Regular cardiac myocyte (primary cell): Measurements from ENCODE around the gene ZXDC. TPM values are rescaled to one million over a fixed set of nuclear protein-coding genes. Genes with fewer than 3 reads are reported as not detected.

ENCODE experiments used
- total RNA-seq: library from RNA; depleted of rRNA; stranded (reverse); fragments of >200 nt; gene quantifications from 2 replicates; pipeline ENCODE4 v1.2.3, GENCODE V29; 2014

Gene ZXDC, protein sequence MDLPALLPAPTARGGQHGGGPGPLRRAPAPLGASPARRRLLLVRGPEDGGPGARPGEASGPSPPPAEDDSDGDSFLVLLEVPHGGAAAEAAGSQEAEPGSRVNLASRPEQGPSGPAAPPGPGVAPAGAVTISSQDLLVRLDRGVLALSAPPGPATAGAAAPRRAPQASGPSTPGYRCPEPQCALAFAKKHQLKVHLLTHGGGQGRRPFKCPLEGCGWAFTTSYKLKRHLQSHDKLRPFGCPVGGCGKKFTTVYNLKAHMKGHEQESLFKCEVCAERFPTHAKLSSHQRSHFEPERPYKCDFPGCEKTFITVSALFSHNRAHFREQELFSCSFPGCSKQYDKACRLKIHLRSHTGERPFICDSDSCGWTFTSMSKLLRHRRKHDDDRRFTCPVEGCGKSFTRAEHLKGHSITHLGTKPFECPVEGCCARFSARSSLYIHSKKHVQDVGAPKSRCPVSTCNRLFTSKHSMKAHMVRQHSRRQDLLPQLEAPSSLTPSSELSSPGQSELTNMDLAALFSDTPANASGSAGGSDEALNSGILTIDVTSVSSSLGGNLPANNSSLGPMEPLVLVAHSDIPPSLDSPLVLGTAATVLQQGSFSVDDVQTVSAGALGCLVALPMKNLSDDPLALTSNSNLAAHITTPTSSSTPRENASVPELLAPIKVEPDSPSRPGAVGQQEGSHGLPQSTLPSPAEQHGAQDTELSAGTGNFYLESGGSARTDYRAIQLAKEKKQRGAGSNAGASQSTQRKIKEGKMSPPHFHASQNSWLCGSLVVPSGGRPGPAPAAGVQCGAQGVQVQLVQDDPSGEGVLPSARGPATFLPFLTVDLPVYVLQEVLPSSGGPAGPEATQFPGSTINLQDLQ
- 15.3 and 16.6 TPM in 2 replicates for total RNA-seq

DNA sequence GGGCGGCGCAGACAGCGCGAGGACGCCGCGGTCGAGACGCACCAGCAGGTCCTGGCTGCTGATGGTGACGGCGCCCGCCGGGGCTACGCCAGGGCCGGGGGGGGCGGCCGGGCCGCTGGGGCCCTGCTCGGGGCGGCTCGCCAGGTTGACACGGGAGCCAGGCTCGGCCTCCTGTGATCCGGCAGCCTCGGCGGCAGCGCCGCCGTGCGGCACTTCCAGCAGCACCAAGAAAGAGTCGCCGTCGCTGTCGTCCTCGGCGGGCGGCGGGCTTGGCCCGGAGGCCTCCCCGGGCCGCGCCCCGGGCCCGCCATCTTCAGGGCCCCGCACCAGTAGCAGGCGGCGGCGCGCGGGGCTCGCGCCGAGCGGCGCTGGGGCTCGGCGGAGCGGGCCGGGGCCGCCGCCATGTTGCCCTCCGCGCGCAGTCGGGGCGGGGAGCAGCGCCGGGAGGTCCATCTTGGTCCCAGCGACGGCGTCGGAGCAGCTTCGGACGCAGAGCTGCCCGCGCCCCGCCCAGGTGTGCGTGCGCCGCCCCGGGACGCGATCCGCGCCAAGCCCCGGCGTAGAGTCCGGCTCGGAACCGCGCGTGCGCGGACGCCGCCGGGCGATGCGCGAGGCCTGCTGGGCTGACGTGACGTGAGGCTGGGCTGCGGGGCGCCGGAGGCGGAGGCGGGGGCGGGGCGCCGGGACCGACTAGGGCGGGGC lies at the start of gene ZXDC:
ZXDC (minus strand) TSS at position 479 of the 702 bp plus-strand sequence; CDS start at position 453, 26 bp downstream.

DNA sequence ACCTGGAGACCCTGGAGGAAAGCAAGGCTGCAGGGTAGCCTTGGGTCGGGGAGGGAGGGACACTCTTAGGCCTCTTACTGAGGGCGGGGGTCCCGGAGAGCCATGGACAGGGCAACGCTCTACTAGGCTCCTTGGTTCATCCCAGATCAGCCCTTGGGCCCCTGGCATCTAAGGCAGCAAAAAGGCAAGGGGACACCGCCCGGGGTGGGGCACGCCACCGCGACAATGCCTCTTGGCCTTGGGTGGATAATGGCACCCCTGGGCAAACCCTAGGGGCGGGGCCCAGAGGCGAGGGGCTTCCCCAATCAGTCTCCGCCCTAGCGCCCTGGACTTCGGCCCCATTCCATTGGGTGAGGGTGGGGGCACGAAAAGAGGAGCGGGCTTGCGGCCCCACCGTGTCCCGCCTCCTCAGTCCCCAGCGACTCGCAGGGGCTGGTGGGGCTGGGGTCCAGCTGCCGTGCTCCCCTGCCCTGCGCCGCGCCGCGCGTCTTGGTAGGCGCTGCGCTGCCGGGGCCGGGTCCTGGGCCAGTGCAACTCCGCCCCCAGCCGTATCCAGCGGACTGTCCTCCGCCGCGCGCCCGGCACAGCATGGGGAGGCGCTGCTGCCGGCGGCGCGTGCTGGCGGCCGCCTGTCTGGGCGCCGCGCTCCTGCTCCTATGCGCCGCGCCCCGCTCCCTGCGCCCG lies 48.2 kb upstream of the ZXDC start, which contains the start of gene CHST13:
CHST13 (plus strand) TSS at position 411 of the 684 bp plus-strand sequence; CDS start at position 589, 178 bp downstream.

DNA sequence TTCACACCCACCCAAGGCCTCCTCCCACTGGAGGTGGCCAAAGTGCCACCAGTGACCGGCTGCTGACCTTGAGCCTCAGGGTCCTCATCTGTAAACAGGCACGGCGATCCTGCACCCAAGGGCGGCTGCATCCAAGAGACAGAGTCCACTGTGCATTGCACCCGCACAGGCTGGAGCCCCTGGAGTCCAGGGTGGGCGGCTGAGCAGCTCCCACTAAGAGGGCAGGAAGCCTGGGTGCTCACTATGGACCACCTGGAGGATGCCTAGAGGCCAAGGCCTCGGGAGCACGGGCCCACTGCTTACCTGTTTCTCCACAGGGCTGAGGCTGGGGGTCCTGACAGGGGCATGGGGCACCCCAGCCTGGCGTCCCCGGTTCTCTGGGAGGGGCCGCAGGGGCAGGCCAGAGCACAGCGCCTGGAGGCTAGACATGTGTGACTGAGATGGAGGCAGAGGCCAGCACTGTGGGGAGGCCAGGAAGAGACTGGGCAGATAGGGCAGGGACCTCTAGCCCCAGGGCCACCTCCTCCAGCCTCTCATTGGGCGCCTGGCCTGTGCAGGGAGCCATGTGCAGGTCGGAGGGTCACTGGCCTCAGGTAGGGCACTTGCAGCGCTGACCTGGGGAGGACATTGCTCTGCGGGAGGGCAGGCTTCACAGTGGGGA lies 41.7 kb upstream of the ZXDC start, which contains the start of gene UROC1:
UROC1 (minus strand) TSS at position 483 of the 661 bp plus-strand sequence; CDS start at position 429, 54 bp downstream.

DNA sequence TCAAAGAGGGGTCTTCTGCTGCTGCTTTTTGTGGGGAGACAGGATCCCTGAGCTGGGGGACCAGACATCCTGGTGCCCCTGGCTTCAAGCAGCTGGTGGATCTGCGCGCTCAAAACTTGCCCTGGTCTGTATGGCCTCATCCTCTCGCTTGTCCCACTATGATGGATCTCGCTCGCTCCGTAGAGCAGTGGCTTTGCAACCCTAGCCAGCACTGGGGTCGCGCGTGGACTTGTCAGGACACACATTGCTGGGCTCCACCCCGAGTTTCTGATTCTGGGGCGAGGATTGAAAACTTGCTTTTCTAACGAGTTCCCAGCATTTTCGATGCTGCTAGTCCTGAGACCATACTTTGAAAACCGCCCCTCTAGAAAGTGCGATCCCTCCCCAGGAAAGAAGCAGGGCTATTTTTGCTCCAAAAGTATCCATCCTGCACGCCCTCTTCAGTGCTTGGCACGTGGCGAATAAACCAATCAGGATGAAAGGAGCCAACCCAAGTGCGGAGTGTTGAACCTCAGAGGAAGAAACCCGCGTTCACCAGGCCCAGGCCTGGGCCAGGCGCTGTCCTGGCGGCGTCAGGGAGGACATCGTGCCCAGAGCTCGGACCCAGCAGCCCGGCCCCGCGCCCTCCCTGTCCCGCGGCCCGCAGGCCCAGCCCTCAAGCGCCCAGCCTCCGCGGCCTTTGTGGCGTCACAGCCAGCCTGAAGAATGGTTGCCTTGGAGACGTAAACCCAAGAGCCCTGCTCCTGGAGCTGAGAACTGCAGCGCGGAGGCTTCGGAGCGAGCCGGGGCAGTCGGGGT lies 81.3 kb downstream of the ZXDC start, which contains the start of gene CFAP100:
CFAP100 (plus strand) TSS at position 731 of the 798 bp plus-strand sequence. CDS start 1,092 bp downstream, outside the sequence.

Other genes with a start within 250 kb of the ZXDC start
- 0.38 and 1.7 TPM in 2 replicates for gene KLF15, start 118.5 kb downstream of the ZXDC start, total RNA-seq
- not detected in 2 replicates for gene CFAP100, start 81.0 kb downstream of the ZXDC start, total RNA-seq
- gene UROC1, start 41.9 kb upstream of the ZXDC start, total RNA-seq, result not detected in 2 replicates
- gene CHST13, start 48.3 kb upstream of the ZXDC start, total RNA-seq, result not detected in 2 replicates
- gene C3orf22, start 83.0 kb upstream of the ZXDC start, total RNA-seq, result not detected in 2 replicates
- gene TXNRD3, start 179.2 kb upstream of the ZXDC start, total RNA-seq, result 5.0 and 9.0 TPM in 2 replicates
- 6.5 and 12.3 TPM in 2 replicates for gene CHCHD6, start 228.3 kb upstream of the ZXDC start, total RNA-seq